ENCODE data around the gene SBDS.

DNA sequence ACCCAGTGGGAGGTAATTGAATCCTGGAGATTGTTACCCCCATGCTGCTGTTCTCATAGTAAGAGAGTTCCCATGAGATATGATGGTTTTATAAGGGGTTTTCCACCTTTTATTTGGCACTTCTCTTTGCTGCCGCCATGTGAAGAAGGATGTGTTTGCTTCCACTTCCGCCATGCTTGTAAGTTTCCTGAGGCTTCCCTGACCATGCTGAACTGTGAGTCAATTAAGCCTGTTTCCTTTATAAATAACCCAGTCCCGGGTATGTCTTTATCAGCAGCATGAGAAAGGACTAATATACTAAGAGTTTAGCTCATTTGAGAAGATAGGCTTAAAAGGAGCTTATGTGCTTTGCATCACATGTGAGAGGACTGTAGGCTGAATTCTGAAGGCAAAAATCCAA, 45.1 kb downstream of the SBDS start:
- TF ChIP-seq GATA2 (IDR thresholded peaks at IDR 0.05; ENCODE audit: low read depth, low read length) = no peak
- TF ChIP-seq GATA3 (IDR thresholded peaks at IDR 0.05; ENCODE audit: low read depth, low read length) = no peak
